DMS153 treated with DMSO at 0.1 percent for 48 hours (cell line): ENCODE data around the gene MAPKBP1.
"Not testable (repeated sequence)": the region's sequence is repeated elsewhere in the genome, so short reads cannot be mapped to it uniquely, and the experiment has no call there.

Source experiments
- DNase-seq: peaks from one replicate; lab custom pipeline; 2025; ENCODE audit not compliant: unreplicated experiment; lab: John Stamatoyannopoulos, UW

The MAPKBP1 gene, protein sequence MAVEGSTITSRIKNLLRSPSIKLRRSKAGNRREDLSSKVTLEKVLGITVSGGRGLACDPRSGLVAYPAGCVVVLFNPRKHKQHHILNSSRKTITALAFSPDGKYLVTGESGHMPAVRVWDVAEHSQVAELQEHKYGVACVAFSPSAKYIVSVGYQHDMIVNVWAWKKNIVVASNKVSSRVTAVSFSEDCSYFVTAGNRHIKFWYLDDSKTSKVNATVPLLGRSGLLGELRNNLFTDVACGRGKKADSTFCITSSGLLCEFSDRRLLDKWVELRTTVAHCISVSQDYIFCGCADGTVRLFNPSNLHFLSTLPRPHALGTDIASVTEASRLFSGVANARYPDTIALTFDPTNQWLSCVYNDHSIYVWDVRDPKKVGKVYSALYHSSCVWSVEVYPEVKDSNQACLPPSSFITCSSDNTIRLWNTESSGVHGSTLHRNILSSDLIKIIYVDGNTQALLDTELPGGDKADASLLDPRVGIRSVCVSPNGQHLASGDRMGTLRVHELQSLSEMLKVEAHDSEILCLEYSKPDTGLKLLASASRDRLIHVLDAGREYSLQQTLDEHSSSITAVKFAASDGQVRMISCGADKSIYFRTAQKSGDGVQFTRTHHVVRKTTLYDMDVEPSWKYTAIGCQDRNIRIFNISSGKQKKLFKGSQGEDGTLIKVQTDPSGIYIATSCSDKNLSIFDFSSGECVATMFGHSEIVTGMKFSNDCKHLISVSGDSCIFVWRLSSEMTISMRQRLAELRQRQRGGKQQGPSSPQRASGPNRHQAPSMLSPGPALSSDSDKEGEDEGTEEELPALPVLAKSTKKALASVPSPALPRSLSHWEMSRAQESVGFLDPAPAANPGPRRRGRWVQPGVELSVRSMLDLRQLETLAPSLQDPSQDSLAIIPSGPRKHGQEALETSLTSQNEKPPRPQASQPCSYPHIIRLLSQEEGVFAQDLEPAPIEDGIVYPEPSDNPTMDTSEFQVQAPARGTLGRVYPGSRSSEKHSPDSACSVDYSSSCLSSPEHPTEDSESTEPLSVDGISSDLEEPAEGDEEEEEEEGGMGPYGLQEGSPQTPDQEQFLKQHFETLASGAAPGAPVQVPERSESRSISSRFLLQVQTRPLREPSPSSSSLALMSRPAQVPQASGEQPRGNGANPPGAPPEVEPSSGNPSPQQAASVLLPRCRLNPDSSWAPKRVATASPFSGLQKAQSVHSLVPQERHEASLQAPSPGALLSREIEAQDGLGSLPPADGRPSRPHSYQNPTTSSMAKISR (N-terminal part only)

DNA sequence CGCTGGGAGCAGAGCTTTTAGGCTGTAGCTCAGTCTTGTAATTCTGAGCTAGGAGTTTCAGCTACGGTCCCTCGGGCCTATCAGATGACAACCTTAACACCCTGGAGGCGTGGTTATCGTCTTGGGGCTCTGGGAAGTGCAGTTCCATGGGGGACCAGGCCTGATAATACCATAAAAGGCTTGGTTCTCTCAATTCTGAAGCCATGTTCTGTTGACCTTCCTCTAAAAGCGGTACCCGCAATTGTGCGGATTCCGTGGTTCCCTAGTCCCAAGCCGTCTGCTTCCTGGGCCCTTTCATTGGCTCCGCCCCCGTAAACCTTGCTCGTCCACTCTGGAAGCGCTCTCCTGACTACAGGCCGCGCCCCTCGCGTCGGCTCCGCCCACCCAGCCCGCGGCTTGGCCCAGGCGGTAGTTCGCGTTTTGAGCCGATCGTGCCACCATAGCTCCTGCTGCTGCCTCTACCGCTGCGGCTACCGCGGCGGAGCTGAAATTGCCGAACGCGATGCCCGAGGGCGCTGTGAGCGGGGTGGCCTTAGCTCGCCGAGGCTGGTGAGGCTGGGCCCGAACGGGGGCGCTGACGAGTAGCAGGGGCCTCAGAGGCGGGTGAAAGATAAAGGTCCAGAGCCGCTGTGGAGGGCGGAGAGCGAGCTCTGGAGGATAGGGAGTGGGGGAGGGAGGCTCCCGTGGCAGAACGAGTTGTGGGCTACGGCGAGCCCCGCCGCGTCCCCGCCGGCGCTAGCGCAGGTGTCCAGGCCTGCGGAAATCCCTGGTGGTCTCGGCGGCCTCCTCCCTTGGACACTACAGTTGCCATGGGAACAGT, at the start of gene MAPKBP1:
Gene MAPKBP1, plus strand, starts transcription at position 423 of the 820 bp plus-strand sequence. CDS start 792 bp downstream, outside the sequence.
- peak; percentile 64 for DNase-seq

DNA sequence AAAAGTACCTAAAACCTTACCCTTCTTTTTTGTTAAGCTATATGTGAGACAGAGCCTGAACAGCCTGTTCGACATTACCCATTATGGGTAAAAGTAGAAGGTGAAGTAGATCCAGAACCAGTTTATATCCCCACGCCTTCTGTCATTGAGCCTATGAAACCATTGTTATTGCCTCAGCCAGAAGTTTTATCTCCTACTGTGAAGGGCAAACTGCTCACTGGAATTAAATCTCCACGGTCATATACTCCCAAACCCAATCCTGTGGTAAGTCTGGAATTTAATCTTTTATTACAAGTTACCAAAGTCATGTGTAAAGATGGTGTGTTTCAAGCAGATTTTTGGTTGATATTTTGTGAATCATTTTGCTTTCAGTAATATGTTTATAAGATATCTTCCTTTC, 47.1 kb upstream of the MAPKBP1 start:
- DNase-seq, result no peak

DNA sequence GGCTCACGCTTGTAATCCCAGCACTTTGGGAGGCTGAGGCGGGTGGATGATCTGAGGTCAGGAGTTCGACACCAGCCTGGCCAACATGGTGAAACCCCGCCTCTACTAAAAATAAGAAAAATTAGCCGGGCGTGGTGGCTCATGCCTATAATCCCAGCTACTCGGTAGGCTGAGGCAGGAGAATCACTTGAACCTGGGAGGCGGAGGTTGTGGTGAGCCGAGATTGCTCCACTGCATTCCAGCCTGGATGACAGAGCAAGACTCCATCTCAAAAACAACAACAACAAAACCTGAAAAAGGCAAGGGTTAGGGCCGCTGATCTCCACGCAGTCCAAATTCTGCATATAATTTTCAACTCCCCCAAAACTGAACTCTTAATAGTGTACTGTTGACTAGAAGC, 46.2 kb upstream of the MAPKBP1 start:
- not testable (repeated sequence) for DNase-seq

DNA sequence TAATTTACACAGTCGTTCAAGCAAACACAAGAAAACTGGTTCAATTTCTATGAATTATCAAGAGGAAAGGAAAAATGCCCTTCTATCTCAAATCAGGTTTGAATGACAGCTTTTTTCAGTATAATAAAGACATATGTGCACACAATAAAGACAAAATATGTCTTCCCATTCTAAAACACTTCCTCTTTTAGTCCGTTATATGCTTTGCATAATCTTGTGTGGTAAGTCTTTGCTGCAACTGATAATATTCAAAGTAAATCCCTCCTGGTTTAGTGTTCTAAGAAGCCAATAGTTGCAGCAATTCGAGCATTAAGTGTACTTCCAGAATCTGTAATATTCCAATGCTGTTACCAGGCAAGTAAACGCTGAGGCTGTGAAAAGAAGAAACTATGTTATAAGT, 43.7 kb upstream of the MAPKBP1 start:
- no peak for DNase-seq

DNA sequence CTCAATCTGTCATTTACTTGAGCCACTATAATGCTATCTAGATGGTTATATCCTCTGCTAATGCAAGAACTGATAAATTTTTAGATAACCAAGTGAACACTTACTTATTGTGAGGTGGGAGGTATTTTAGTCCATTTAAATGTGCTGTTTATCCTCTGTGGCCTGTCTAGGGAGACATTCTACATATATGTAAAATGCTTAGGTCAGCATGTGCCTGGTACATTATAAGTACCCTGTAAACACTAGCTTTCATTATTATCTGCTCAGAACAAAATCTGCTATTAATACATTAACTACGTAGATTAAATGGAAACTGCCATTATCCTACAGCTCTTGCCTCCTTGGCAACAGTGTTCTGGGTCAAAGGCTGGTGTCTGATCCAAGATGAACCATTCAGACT, 41.8 kb upstream of the MAPKBP1 start:
- DNase-seq, result no peak

DNA sequence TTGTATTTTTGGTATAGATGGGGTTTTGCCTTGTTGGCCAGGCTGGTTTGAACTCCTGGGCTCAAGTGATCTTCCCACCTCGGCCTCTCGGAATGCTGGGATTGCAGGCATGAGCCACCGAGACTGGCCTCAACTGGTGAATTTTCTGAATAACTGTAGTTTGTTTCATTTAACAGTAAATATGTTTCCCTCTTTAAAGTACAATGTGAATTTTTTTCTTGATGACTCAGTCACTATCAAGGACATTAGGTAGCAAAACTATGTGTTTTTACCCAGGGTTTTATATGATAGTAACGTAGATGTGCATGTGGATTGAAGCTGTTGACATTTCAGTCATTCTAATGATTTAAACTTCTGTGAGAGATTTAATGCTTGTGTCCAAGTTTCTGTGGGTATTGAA, 40.2 kb upstream of the MAPKBP1 start:
- DNase-seq, result no peak

DNA sequence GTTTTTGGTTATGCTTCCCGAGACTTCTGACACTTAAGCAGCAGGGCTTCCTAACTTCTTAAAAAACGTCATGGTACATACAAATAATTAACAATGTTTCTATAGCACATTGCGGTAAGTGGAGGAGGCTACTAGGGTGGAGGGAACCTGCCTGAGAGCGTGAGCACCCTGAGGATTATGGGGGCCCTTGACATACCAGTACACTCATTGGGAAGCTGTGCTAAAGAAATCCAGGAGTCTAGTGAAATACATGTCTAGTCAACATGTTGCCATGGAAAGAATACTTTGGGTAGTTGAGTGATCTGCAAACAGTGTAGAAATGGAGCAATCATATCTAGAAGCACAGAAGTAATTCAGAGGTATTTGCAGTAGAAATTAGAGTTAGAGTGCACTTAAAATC, 39.2 kb upstream of the MAPKBP1 start:
- no peak for DNase-seq

DNA sequence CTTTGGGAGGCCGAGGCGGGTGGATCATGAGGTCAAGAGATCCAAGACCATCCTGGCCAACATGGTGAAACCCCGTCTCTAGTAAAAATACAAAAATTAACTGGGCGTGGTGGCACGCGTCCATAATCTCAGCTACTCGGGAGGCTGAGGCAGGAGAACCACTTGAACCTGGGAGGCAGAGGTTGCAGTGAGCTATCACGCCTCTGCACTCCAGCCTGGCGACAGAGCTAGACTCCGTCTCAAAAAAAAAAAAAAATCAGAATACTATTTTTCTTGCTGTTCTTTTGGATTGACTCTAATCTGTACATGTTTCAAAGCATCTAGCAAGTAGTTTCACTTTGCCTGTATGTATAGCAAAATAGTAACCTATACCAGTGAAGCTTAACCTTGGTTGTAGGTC, 38.8 kb upstream of the MAPKBP1 start:
- not testable (repeated sequence) for DNase-seq

DNA sequence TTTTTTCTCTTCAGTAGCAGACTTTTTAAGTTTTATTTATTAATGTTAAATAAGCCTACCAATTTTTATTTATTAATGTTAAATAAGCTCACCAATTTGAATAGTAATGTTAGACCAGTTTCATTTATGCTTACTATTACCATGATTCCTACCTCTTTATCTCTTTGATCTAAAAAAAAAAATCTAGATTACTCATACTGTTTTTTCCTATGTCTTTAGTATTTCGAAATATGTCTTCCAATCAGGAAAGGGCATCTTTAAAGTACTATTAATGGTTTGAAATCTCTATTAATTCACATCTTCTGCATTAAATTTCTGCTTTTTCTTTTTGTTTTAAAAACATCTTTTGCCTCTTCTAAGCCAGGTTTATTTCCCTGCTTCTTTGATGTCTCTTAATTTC, 27.5 kb upstream of the MAPKBP1 start:
- no peak for DNase-seq

DNA sequence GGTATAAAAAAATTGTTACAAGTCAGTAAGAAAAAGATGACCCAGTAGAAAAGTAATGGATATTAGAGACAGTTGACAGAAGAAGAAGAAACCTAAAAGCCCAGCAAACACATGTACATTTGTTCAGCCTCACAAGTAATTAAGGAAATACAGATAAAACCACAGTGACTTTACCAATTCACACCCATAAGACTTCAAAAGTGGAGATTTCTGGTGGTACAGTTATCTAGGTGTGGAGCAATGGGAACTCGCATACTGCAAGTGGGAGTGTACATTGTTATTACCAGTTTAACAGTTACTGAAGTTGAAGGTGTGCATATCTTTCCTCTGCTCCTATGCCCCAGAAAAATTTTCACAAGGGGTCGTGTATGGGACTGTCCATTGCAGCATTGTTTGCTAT, 18.1 kb upstream of the MAPKBP1 start:
- no peak for DNase-seq

DNA sequence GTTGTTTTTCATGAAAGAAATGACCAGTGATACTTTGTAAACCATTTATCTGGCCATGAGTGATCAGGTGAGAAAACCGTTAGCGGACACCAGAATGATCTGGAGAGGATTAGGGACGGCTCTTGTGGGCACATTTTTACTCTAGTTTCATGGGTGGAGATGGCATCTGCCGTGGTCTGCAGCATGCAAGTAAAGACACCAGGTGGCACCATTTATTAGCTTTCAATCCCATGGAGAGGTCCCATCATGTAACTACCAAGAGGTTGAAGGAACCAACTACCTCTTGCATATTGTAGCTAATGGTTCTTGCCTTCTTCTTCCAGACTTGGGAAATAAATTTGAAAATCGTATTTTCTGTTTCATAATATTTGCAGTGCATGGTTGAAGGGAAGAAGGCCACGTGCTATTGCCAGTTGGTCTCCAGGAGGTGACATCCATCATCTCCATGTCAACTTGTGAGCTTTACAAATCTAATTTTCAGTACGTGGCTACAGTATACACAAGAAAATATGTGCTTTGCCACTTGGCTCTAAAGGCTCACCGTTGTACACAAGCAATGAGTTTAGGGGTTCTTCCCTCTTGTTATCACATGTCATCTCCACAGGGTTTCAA, 1.5 kb upstream of the MAPKBP1 start:
- peak; percentile 4 for DNase-seq

DNA sequence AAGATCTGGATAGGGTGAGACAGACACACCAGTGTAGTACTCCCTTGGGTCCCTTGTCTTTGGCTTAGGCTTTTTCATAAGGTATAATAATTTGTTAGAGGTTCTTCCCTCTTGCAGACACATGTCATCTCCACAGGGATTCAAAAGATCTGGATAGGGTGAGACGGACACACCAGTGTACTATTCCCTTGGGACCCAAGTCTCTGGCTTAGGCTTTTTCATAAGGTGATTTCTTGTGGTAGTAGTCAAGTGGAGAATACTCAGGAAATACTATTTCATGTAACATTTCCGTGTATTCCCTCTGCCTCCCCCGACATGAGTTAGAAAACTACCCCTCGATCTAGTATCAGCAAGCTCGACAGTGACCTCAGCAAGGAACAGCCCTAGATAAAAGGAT, 954 bp upstream of the MAPKBP1 start:
- no peak for DNase-seq

DNA sequence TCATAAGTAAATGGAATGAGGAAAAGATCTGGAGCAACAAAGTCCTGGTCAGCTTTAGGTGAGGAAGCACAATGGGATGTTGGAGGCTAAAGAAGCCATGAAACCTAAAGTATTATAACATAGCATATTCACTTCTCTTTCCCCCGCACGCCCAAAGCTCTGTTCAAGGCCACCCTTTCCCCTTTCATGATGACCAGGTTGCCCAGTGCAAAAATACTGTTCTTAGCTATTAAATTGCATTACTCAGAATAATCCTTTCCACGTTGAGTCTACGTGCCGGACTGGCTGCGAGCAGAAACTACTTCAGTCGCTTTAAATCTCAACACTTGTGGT, 589 bp upstream of the MAPKBP1 start:
- DNase-seq, result peak; percentile 22

DNA sequence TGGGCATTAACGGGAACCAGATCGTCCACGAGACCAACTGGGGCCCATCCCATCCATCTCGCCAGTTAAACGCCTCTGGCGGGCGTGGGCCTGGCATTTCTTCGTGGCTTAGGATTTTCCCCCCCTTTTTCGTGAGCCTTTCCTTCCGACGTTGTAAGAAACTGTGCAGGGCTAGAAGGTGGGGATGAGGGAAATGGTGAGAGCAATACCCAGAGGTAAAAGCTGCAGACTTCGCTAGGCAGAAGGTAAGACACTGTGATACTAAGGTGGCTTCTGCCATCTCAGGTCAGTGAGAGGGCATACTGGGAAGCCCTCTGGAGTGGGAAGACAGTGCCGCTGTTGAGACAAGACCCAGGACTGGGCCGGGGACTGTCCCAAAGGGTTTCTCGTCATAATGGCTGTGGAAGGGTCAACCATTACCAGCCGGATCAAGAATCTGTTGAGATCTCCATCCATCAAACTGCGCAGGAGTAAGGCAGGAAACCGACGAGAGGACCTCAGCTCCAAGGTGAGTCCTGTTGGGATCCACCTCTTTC, 666 bp downstream of the MAPKBP1 start:
- DNase-seq, result no peak

DNA sequence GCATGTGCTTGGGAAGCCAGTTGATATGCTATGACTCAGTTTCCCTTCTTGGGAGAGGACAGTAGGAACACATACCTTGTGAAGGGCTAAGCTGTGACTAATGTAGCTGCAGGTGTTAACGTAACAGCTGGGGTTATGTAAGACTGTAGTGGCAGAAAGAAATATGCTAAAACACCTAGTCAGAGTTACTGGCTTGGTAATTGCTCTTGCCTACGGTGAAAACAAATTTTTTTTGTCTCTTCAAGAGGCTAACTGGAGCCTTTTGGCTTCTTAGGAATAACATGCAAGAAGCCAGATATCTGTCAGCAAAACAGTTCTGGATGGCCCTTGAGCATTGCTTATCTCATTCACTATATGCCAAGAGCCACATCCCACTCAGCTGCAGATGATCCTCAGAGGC, 1.4 kb downstream of the MAPKBP1 start:
- no peak for DNase-seq

DNA sequence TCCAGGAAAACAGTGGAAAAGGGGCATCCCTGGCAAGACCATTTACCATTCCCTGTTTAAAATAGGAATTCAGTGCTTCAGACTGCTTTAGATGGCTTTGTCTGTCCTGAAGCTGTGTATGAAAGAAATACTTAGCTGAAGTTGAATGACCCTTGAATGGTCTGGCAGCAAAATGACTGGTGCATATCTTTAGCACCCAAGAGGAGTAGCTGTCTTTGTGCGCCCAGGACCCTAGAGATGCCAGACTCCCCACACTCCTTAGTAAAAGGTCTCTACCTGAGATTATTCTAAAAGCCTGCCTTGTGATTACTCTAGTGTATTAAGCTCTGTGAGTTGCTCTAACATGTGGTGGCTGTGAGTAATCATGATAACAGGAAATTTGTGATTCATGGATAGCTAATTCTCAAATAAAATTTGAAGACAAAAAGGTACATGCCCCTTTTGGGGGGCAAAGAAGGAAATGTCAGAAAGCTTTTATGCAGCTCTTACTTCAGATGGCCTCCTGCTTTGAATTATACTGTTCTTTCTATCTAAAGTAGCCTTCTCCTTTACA, 3.2 kb downstream of the MAPKBP1 start:
- no peak for DNase-seq

DNA sequence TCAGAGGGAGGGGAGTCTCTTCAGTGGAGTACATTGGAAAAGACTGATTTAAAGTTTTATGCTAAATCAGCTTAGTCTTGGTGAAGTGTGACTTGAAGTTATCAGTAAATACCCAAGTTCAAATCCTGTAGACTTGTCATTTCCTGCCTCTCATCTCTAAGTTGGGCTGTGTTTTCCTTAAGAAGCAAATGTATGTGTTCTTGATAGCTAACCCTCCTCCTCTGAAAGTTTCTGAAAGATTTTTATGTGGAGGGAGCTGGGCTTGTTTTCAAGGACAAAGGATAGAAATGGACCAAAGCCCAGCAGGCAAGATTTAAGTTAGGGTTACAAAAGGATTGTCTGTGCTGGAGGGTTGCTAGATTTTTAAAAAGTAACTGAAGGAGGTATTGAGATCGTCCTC, 4.2 kb downstream of the MAPKBP1 start:
- DNase-seq, result no peak

DNA sequence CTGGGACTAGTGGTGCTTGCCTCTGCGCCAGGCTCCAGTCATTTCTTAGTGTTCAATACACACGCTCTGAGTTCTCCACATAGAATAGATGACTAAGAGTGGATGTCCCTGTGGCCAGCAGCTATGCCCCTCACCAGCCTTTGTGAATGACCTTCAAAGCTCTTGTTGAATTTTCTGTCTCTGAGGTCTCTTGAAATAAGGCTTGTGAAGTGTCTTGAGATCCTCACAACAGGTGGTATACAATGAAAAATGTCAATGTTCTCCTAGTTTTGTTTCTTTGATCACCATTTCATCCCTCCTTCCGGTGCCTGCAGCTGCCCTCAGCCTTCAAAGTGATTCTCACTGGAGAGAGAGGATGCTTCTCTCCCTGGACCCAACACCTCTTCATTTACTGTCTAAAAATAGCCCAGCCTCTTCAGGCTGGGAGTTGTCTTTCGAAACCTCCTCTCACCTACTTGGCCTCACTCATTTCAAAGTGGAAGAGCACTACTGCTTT, 5.4 kb downstream of the MAPKBP1 start:
- no peak for DNase-seq

DNA sequence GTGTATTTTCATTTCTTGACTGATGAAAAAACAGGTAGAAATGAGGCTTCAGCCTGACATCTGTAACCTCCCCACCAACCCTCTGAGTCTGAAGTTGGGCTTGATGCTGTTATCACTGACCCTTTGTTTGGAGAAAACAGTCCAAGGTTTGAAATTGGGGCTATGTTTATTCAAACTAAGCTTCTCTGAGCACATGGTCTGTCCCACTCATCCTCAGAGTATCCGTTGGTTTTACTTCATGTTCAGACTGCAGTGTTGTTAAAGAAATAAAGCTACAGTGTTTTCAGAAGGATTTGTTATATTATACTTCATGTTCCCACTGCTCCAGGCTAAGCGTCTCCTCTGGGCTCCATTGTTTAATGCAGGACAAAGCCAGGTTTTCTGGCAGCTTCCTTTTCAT, 6.0 kb downstream of the MAPKBP1 start:
- DNase-seq, result no peak

DNA sequence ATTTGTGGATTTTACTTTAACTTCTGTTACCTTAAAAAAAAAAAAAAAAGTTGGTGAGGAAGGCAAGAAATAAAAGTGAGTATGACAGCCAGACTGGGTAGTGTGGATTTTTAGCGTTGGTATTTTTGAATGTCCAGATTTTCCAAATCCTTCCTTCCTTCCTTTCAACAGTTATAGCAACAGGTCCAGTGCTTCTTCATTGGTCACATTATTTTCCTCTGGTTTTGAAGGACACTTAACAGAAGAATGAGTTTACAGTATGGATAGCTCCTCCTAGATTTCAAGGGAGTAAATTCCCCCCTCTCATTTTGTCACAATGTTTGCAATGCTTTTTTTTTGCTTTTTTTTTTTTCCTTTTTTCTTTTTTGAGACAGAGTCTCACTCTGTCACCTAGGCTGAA, 6.4 kb downstream of the MAPKBP1 start:
- DNase-seq, result no peak
